Ureter (tissue), 1 donor: ENCODE data around the gene SLCO2A1. TPM values are rescaled to one million over a fixed set of nuclear protein-coding genes. Genes with fewer than 3 reads are reported as not detected.

Experiments
- DNase-seq: peaks from one replicate; pipeline ENCODE4 v3.0.0-alpha.2; 2020; ENCODE audit warnings: low spot score
- total RNA-seq: library from RNA; stranded (reverse); gene quantifications from one replicate; pipeline ENCODE4 v1.2.4, GENCODE V29; 2023
- donor health status: DM: yes; HTN: yes; CAD: no.

The SLCO2A1 gene
- total RNA-seq, 1 donor from 2014 or later = 89.1 TPM

DNA sequence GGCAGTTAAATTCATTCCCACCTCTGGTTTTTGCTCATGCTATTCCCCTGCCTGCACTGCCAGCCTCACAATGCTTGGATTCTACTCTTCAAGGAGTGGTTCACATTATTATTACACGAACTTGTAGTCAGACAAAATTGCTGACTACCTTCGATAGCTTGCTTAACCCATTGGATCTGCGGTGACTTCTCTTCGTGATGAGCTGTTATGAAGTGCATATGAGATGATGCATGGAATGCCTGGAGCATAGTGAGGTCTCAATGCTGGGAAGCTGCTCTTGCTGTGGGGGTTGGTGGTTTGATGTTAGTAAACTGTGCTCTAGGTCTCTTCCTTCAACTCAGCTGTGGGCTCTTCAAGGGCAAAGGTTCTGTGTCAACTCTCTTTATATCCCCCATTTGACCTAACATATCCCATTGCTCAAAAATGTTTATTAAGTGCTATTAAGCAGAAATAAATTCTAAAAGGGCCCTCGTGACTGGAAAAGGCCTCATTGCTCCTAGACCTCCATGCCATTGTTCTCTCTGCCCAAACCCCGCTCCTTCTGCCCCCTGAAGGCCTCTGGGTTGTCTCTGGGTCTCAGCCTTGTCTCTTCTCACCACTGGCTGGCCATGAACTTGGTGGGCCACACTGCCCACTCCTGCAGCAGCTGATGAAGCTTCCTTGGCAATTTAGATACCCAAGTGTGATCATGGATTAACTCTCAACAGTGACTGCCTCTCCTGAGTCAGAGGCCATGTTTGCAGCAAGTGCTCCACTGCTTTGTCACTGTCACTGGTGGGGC, 4.5 kb upstream of the SLCO2A1 start:
- DNase-seq = no peak

DNA sequence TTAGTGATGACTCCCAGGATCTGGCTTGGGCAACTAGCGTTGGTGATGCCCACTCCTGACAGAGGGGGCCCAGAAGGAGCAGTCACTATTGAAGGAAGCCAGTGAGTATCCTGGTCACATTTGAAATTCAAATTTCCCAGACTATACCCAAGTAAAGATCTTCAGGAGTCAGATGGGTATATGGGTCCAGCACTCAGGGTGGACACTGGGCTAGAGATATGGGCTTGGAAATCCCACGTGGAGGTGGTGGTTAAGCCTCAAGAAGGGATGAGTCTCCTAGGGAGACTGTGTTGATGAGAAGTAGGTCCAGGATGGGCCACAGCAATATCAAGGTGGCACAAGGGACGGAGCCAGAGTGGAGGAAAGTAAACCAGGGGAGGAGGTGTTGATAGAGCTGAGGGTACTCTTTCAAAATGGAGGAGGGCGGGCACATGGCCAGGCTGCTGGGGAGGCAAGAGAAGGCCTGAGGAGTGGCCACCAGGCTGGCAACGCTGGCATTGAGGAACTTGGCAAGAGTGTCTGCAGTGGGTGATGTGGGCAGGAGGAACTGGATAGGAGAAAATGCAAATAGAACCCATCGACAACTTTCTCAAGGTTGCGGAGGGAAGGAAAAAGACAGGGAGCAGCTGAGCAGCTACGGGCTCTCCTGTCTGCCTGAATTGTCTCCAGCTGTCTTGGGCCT, 3.7 kb upstream of the SLCO2A1 start:
- no peak for DNase-seq

DNA sequence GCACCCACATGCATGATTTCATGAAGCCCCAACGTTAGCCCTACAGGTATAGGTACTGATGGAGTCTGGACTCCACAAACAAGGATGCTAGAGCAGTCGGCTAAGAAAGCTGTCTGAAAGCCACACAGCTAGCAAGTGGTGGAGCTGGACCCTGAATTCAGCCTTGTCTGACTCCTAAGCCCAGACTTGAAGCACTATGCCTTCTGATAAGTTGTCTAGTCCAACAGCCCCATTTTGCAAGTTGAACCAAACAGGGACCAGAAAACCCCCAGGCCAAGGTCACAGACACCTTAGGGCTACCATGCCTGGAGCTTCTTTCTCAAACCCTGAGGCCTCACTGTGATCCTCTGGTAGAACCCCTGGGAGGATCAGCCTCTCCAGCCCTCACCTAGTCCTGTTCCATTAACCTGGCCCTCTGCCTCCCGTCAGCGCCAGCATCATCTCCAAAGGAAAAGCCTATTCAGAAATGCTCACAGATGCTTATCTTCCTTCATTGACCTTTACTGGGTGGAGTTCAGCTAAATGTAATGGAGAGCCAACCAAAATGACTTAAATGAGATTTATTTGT, 1.7 kb upstream of the SLCO2A1 start:
- DNase-seq = no peak

DNA sequence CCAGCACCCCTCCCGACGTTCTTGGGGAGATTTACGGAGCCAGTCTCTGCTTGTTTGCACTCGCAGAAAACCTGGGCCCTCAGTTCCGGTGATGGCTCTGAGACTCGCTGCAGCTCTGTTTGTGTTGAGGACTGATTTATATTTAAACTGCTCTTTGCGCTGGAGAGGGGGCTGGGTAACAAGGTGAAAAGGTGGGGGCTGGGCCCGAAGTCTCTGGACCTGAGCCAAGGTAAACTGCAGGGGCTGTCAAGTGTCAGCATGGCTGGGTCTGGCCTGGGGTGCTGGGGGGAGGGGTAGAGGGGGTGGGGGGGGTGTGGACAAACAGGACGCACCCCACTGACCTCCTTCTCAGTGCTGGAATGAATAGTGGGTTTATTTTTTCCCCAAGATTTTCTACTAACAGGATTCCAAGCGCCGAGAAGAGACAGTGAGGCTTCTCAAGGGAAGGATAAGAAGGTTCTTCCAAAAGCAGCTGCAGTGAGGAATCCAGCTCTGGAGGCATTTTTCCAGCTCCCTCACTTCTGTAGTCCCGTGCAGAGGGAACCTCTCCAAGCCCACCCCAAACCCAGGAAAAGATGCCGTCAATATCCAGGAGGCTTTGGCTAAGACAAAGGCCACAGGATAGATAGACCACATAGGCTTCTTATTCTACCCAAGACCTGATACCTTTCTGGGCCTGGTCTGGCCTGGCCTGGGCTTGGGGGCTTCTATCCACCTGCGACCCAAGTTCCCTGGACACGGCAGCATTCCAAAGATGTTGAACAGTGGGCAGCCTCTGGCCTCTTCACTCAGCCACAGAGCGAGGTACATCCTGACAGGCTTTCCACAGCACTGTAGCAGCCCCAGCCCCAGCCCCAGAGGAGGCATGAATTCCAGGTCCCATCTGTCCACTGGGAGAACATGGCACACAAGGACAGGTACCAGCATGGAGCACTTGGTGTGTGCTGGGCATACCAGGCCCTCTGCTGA, 938 bp upstream of the SLCO2A1 start:
- DNase-seq = no peak

DNA sequence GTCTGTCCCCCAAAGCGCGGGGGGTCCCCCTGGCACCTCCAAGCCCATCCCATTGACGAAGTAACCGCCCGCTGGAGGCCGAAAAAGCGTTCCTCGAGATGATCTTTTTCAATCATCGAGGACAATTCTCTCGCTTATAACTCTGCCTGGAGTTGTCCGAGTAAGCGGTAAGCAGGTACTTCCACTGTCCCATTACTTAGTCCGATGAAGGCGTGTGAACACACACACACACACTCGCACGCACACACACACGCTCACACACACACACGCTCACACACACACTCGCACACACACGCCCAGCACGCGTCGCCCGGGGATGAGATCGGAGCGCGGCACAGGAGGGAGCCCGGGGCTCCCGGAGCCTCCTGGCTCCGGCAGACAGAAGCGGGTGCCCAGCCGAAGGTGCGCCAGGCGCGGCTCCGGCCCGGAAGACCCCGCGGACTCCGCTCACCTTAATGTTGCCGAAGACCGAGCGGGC, 430 bp downstream of the SLCO2A1 start:
- no peak for DNase-seq

DNA sequence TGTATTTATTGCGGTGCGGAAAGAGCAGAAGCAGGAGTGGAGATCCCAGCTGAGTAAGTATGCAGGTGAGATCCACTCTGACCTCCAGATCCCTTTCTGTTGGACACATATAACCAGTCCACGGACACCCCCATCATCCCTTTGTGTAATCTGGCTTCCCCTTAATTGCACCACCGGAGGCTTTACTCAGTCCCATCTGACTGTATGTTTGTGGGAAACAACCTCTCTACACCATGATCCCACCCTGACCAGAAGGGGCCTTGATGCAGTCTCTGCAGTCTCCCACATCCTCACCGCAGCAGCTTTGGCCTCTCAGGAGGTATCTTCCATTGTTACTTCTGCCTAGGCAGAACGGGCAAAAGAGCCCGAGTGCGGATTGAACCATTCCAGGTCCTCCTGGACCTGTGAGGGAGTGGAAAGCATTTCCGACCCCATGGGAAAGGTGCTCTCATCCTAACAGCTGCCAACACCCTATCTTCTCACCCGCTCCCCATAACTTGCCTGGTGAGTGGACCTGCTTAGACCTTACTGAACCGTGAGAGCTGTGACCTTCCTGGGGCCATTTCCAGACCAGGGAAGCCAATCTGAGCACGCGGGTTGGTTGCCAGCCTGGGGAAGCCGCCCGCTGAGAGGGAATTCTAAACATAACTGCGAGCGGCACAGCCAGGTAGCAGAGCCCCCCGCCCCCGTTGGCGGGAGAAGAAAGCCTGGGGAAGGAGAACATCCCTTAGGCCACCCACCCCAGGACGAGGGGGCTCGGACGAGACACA, 1.1 kb downstream of the SLCO2A1 start:
- DNase-seq = no peak

DNA sequence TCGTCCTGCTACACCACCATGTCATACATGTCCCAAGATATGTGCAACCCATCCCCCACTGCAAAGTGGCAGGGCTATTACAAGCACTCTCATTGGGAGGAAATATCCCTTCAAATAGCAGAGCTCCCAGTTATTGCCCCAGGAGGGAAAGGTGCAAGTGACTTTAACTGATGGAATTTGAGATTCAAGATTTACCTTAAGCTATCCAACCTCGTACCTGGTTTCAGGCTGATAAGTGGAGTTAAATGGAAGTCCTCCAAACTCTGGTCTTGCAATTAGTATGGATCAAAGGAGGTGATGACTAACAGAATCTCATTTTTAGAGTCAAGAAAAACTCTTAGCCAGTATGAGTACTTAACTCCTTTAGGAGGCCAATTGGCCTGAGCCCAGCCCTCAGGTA, 2.1 kb downstream of the SLCO2A1 start:
- DNase-seq = no peak

DNA sequence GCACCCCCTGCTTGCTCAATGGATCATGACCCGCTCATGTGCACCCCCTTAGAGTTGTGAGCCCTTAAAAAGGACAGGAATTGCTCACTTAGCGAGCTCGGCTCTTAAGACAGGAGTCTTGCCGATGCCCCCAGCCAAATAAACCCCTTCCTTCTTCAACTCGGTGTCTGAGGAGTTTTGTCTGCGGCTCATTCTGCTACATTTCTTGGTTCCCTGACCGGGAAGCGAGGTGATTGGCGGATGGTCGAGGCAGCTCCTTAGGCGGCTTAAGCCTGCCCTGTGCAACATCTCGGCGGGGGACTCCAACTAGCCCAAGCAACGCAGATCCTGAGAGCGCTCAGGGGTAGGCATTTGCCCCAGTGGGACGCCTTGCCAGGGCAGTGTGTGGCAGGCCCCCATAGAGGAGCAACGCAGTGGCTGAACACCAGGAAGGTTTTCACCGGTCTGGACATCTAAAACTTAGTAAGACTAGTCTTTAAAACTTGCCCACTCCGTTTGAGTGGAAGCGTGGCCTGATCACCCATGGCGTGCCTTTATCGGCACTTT, 9.5 kb downstream of the SLCO2A1 start:
- no peak for DNase-seq

DNA sequence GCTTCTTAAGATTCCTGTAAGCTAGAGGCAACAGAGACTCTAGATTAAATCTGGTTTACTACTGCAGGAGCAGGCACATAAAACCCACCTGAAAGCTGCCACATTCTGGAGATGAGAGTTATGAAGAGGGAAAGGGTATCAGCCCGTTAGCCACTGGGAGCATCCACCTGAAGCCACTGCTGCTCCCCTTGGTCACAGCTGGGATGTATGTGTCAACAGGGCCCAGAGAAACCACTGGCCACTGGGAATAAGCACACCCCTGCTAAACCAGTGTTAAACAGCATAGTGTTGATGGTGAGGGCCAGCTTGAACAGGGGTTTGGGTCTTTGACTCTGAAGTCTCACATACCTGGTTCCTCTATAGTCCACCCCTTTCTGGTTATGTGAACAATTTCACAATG, 10.9 kb downstream of the SLCO2A1 start:
- no peak for DNase-seq

DNA sequence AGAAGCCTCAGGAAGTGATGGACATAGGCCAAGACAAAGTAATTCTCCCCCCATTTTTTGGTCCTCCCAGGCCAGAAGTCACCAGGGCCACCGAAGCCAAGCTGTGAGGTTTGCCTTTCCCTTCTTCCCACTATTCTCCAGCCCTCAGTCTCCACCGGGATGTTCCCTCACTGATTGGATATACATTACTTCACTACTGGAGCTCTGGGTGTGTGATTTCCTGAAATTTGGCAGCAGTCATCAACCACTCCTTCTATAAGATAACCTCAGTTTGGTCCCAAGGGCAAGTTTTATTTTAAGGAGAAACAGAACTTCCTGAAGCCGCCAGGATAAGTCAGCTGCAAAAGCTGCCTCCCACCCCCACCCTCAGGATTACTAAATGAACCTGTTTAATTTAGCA, 11.3 kb downstream of the SLCO2A1 start:
- DNase-seq = no peak

DNA sequence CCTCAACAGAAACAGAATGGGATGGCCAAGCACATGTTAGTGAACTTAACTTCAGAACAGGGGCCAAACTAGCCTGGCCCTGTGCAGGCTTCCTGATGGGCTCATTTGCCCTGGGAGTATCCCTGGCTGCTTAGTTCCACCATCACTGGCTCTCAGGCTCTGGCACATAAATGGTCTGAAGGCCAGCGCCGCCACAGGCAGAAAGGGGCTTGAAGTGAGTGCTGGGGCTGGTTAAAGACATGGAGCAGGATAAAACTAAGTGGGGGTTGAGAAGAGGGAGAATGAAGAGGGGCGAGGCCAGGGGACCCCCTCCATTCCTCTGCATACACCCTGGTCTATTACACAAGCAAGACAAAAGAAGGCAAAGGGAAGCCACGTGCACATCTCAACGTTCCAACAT, 12.2 kb downstream of the SLCO2A1 start:
- DNase-seq = no peak

DNA sequence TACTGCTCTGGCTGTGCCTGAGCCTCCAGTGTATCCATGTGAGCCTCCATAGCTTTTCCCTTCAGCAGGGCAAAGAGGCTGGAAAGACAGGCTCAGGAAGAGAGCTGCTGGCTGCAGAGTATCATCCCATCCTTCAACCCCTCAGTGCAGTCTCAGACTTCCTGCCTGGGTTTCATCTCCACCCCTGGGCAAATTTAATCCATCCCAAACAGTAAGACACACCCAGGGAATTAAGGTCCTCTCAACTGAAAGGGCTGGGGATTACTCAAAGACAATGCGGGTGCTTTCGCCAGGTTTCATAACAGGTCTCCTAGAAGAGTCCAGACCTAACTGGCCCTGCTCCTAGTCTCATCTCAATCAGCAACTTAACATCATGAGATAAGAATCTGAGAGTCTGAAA, 15.5 kb downstream of the SLCO2A1 start:
- DNase-seq = no peak

DNA sequence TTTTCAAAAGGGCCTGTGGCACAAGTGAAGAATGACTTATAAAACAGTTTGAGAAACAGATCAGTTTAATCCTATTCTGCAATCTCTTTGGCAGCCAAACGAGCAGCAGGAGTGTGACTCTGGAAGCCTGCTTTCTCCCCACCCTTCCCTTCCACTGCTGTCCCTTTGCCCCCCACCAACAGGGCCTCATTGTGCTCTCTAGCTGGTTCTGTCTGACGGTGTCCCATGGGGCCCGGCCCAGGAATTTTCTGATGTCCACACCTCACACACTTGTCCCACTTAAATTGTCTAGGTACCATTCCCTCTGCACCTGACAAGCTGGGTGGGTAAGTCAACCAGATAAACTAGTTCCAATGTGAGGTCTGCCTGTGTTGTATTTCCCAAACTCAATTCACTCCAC, 16.4 kb downstream of the SLCO2A1 start:
- DNase-seq = no peak

DNA sequence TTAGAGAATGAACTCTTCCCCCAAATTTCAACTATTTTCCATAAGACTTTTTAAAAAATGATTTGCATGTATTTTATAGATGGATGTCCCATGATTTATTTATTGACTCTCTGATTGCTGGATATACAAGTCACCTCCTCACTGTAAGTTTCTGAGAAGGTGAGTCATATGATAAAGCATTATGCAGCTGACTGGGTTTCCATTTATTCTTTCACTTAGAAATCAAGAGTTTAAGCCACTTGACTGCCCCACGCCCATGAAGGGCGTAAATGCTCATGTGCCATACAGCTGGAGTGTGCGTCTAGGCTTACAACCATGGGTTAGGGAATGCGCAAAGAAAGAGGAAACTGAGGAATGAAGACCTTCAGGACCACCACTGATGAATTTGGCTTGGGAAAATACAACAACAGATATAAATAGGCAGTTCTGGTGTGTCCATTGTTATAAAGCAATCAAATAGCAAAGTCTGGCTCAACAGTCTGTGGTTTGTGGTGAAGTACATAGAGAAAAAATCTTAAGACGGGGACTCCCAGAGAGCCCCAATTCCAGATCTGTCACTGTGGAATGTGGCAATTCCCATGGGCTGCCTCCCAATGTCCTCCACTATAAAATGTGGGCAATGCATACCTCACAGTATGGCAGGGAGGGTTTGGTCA, 20.3 kb downstream of the SLCO2A1 start:
- DNase-seq = no peak

DNA sequence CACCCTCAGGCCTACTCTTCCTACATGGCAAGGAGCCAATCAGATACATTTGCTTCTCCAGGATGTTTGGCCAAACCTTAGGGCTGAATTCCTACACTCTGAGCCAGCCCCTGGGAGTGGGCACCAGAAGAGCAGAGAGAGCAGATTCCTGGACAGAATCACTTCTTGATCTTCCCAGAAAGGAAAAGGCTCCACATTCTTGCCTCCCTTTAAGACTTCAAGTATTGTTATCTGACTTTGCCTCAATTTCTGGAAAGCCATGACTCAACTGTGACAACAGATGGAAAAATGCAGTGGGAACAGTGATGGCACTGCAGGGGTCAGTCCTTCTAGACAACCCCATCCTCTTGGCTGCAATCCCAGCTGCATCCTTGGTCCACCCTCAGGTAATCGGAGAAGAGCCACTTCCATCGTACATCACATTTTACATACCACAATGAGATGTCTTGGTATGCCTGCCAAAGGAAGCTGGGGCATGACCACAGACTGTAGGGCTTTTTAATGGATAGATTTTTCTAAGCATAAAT, 21.0 kb downstream of the SLCO2A1 start:
- no peak for DNase-seq

DNA sequence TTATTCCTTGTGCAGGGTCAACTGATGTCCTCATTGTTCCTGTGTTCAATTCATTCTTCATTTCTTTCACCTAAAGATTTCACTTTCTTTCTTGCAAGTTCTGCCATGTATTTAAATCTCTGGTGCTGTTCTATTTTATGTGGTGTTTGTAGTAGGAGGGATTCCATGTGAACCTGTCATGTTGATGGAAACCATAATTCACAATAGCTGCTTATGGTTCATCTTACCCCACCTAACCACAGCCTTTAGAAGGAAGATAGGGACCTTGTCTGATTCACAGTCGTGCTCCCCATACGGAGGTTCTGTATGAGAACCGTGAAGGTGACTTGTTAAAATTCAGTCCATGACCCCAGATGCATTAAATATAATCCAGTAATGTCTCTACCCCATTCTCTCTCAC, 21.9 kb downstream of the SLCO2A1 start:
- DNase-seq = no peak

DNA sequence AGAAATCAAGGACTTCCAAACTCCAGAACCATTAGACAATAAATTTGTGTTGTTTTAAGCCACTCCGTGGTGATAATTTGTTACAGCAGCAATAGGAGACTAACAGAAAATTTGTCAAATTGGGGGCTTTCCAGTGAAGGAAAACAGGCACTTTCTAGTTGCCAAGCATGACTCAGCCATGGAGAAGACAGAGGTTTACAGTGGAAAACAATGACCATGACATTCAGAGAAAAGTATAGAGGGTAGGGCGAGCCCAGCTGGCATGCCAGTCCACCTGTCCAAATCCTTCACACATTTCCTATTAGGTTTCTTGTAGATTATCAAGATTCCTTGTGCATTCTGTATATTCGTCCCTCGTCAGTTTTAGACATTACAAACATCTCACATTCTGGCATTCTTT, 24.9 kb downstream of the SLCO2A1 start:
- DNase-seq = no peak

DNA sequence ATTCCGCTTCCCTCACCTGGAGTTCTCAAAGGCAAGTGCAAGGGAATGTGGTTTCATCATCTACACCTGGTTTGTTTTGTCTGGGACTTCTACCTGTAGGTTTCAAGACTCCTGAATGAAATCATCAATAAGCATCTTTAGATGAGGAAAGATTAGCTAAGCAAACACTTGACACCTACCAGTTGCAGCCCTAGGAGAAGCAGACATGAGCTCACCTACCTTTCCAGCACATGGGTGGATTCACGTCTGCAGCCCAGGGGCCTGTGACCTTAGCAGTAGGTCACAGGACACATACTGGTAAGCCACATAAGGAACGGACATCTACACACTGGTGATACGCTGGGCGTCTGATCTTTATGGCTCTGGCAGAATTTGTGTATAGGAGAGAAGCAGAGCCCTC, 26.7 kb downstream of the SLCO2A1 start:
- DNase-seq = no peak

DNA sequence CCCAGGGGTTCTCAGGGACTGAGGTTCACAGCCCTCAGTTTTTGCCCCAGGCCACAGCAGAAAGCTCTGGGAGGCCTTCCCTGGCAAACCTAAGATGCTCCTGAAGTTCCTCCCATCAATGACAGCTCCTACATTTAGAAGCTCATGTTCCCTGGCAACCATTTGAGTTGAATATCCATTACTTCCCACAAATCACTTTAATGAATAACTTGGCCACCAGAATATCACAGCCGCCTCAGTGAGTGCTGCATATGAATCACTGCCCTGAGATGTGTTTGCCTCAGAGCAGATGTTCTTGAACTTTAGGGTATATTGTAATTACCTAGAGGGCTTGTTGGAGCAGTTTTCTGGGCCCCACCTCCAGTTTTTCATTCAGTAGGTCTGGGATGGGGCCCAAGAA, 27.4 kb downstream of the SLCO2A1 start:
- no peak for DNase-seq

DNA sequence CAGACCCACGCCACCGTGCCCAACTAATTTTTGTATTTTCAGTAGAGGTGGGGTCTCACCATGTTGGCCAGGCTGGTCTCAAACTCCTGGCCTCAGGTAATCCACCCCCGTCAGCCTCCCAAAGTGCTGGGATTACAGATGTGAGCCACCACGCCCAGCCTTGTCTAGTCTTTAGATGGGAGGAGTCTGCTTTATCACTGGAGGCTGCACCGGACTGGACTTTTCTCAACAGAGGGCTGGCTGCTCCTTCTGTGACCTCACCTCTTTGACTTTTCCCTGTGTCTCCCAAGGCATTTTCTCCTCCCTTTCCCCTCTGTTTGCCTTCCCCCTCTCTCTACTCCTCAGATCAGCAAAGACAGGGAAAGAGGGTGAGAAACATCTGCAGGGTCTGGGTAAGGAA, 28.5 kb downstream of the SLCO2A1 start:
- no peak for DNase-seq
